MM.1S (cell line): ENCODE measurements around the gene SBF1.

Experiments
- DNase-seq: peaks from one replicate; pipeline ENCODE4 v3.0.0-alpha.2; 2015
- H2AFZ ChIP-seq: fragments of 300-600 bp; sonication (generic); 2 replicates; pipeline ENCODE4 v1.6.0; 2016; ENCODE audit warnings: antibody characterized with exemption, low read length
- H3F3A ChIP-seq: fragments of 300-600 bp; sonication (generic); 2 replicates; pipeline ENCODE4 v1.6.1; 2016; ENCODE audit warnings: mild to moderate bottlenecking, antibody characterized with exemption, low read length, moderate library complexity, mixed read lengths; ENCODE audit not compliant: insufficient read depth
- H3K27ac ChIP-seq: fragments of 300-600 bp; sonication (generic); 2 replicates; pipeline ENCODE4 v1.5.1; 2016; ENCODE audit warnings: mild to moderate bottlenecking, low read length
- H3K27me3 ChIP-seq: fragments of 300-600 bp; sonication (generic); replicated peaks from 2 replicates; pipeline ENCODE4 v1.6.0; 2016; ENCODE audit warnings: low read length; ENCODE audit not compliant: insufficient read depth
- H3K36me3 ChIP-seq: fragments of 300-600 bp; sonication (generic); replicated peaks from 2 replicates; pipeline ENCODE4 v1.6.1; 2016; ENCODE audit warnings: mild to moderate bottlenecking, low read length, mixed read lengths; ENCODE audit not compliant: insufficient read depth
- H3K4me1 ChIP-seq: fragments of 300-600 bp; sonication (generic); 2 replicates; pipeline ENCODE4 v1.6.1; 2016; ENCODE audit warnings: low read length, mixed read lengths
- H3K4me2 ChIP-seq: fragments of 300-600 bp; sonication (generic); 2 replicates; pipeline ENCODE4 v1.6.0; 2016; ENCODE audit warnings: low read depth, low read length
- H3K4me3 ChIP-seq: fragments of 300-600 bp; sonication (generic); 2 replicates; pipeline ENCODE4 v1.5.1; 2016; ENCODE audit warnings: low read length, mixed read lengths
- H3K79me2 ChIP-seq: fragments of 300-600 bp; sonication (generic); 2 replicates; pipeline ENCODE4 v1.6.1; 2016; ENCODE audit warnings: mixed run types, low read length, mixed read lengths
- H3K9ac ChIP-seq: fragments of 300-600 bp; sonication (generic); 2 replicates; pipeline ENCODE4 v1.6.1; 2016; ENCODE audit warnings: low read length, mixed read lengths
- H3K9me2 ChIP-seq: fragments of 300-600 bp; sonication (generic); replicated peaks from 2 replicates; pipeline ENCODE4 v1.6.1; 2016; ENCODE audit warnings: mild to moderate bottlenecking, low read length, mixed read lengths; ENCODE audit not compliant: insufficient read depth
- H3K9me3 ChIP-seq: fragments of 300-600 bp; sonication (generic); replicated peaks from 2 replicates; pipeline ENCODE4 v1.6.1; 2016; ENCODE audit warnings: mild to moderate bottlenecking, low read length, mixed read lengths; ENCODE audit not compliant: insufficient read depth
- H4K20me1 ChIP-seq: fragments of 300-600 bp; sonication (generic); 2 replicates; pipeline ENCODE4 v1.6.1; 2016; ENCODE audit warnings: mild to moderate bottlenecking, low read length, moderate library complexity, mixed read lengths; ENCODE audit not compliant: insufficient read depth
- CTCF ChIP-seq: fragments of 300-600 bp; sonication (generic); IDR thresholded peaks from 2 replicates; pipeline ENCODE4 v1.5.1; 2016; ENCODE audit warnings: antibody characterized with exemption, low read length, mixed read lengths
- EZH2 ChIP-seq: fragments of 300-600 bp; sonication (generic); optimal IDR thresholded peaks from 2 replicates; pipeline ENCODE3; 2017; ENCODE audit warnings: low read depth, mild to moderate bottlenecking, antibody characterized with exemption, low read length, mixed read lengths
- EZH2phosphoT487 ChIP-seq: fragments of 300-600 bp; sonication (generic); IDR thresholded peaks from 2 replicates; pipeline ENCODE4 v1.6.1; 2018; ENCODE audit warnings: antibody characterized with exemption, low read length

Gene SBF1

GRCh38 chr22:50504369-50505211 lies 29.8 kb upstream of the SBF1 start:
- Histone ChIP-seq H3F3A (no peaks in the 10 kb centered on the region), H3K9me3 (no peaks in the 10 kb centered on the region), H3K4me1 (peaks cover 5% of the 10 kb centered on the region), H3K9ac (no peak overlapping the region), H3K79me2 (peaks cover 42% of the 10 kb centered on the region), H3K36me3 (no peaks in the 10 kb centered on the region), H3K27me3 (no peaks in the 10 kb centered on the region), H2AFZ (no peak overlapping the region), H4K20me1 (no peaks in the 10 kb centered on the region), H3K4me2 (no peak overlapping the region), H3K9me2 (no peaks in the 10 kb centered on the region), H3K4me3 (no peak overlapping the region), H3K27ac (no peak overlapping the region)
- no peak for DNase-seq
- no peak for TF ChIP-seq CTCF
- no peak for TF ChIP-seq EZH2phosphoT487
- TF ChIP-seq EZH2 = no peak

- no peak for DNase-seq
- Histone ChIP-seq H3K9me2 (no peaks in the 10 kb centered on the region), H3K4me1 (no peaks in the 10 kb centered on the region), H3K4me3 (no peak overlapping the region), H2AFZ (no peak overlapping the region), H4K20me1 (no peaks in the 10 kb centered on the region), H3F3A (0 out of 2 replicates have a peak, but pooled peaks cover 1% of the 10 kb centered on the region), H3K36me3 (no peaks in the 10 kb centered on the region), H3K27ac (no peak overlapping the region), H3K79me2 (peaks cover 32% of the 10 kb centered on the region), H3K9me3 (no peaks in the 10 kb centered on the region), H3K4me2 (no peak overlapping the region), H3K27me3 (no peaks in the 10 kb centered on the region), H3K9ac (no peak overlapping the region)
- TF ChIP-seq EZH2phosphoT487 = no peak
- no peak for TF ChIP-seq CTCF
- TF ChIP-seq EZH2 = no peak
Measured at GRCh38 chr22:50503475-50504145, 28.8 kb upstream of the SBF1 start.

- Histone ChIP-seq H3K27ac (no peak overlapping the region), H4K20me1 (no peaks in the 10 kb centered on the region)
Measured at GRCh38 chr22:50502628-50503474, 28.0 kb upstream of the SBF1 start.

More at GRCh38 chr22:50502628-50503474, 28.0 kb upstream of the SBF1 start:
- no peaks in the 10 kb centered on the region for H3K36me3 ChIP-seq
- H3K27me3 ChIP-seq = no peaks in the 10 kb centered on the region
- no peak overlapping the region for H2AFZ ChIP-seq
- TF ChIP-seq CTCF (no peak), EZH2phosphoT487 (no peak), EZH2 (no peak)
- no peak overlapping the region for H3K4me3 ChIP-seq
- no peaks in the 10 kb centered on the region for H3K9me3 ChIP-seq
- H3K79me2 ChIP-seq = peaks cover 29% of the 10 kb centered on the region
- no peak overlapping the region for H3K9ac ChIP-seq
- no peak for DNase-seq
- no peaks in the 10 kb centered on the region for H3K9me2 ChIP-seq
- H3K4me1 ChIP-seq = no peaks in the 10 kb centered on the region
- H3K4me2 ChIP-seq = no peak overlapping the region
- H3F3A ChIP-seq = peaks cover 8% of the 10 kb centered on the region; the same call in 1 of the 2 replicates
